Pericardium fibroblast (primary cell): ENCODE results near the gene LTB4R2. TPM values are rescaled to one million over a fixed set of nuclear protein-coding genes. Genes with fewer than 3 reads are reported as not detected.

ENCODE experiments used
- total RNA-seq: library from RNA; depleted of rRNA; stranded (reverse); fragments of >200 nt; gene quantifications from 2 replicates; pipeline ENCODE4 v1.2.3, GENCODE V29; 2015

LTB4R2 gene, protein sequence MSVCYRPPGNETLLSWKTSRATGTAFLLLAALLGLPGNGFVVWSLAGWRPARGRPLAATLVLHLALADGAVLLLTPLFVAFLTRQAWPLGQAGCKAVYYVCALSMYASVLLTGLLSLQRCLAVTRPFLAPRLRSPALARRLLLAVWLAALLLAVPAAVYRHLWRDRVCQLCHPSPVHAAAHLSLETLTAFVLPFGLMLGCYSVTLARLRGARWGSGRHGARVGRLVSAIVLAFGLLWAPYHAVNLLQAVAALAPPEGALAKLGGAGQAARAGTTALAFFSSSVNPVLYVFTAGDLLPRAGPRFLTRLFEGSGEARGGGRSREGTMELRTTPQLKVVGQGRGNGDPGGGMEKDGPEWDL
- total RNA-seq, result 1.5 and 6.7 TPM in 2 replicates

DNA sequence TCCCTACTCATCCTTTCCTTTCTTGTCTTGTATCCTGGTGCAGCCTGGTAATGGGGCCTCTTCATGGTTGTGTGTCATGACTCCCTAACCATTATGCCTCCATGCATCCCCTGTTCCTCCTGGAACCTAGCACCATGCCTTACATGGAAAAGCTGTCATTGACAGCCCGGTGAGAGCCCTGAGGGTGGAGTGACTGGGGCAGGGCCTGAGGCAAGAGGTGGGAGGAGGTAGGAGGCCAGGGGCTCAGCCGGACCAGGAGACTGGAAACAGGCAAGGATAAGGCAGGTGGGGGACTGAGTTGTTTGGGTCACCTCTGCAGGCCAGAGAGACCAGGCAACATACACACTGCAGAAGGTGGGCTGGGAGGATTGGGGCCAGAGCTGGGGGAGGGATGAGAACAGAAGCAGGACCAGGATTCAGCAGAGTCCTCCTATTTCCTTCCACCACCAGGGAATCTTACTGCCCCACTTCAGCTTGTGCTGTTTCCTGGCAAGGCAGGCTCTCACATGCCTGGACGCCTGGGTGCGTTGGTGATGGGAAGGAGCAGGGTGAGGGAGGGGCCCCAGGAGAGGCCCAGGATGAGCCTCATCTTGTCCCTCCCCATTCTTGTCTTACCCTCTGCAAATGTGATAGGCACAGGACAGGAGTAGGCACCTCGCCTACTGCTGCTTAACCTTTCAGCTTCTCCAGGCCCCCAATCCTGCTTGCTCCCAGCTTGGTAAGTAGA is at the start of gene LTB4R2:
LTB4R2 (plus strand) TSS at position 603 of the 727 bp plus-strand sequence. CDS start 525 bp downstream, outside the sequence.

DNA sequence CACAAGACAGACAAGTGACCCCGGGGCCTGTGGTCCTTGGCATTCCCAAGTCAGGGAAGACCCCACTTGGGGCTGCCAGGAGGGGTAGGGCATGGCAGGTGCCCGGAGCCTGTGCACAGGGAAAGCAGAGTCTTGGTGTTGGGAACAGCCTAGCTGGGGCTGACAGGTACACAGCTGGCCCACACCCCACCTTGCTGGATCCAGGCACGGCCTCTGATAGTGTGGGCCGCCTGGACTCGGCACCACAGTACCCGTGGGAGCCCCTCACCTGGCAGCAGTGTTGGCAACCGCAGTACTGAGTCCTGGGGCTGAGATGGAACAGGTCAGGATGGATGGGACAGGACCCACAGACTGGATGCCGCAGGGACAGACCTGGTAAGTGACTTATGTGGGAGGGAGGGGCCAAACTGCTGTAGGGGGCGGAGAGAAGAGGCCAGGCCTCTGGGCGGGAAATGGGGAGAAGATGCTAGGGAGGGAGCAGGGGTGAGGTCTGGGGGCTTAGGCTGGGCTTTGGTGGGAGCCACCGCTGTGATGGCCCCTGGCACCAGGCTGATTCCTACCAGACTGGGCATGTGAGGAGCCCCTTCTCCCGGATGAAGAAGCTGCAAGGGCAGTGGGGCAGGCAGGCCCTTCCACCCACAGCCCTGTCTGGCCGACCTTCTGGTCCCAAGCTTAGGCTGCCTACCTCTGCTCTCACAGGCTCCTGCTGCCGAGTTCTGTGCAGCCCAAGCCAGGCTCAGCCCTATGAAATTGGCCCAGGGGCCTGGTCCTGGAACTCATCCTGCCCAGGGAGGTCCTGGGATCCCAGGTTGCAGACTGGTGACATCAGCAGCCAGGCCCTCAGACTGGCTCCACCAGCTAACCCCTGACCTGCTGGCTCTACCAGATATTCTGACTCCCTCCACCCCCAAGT is 46.9 kb upstream of the LTB4R2 start, which contains the start of gene TGM1:
TGM1 (minus strand) TSS at position 357 of the 913 bp plus-strand sequence. CDS start 825 bp downstream, outside the sequence.

DNA sequence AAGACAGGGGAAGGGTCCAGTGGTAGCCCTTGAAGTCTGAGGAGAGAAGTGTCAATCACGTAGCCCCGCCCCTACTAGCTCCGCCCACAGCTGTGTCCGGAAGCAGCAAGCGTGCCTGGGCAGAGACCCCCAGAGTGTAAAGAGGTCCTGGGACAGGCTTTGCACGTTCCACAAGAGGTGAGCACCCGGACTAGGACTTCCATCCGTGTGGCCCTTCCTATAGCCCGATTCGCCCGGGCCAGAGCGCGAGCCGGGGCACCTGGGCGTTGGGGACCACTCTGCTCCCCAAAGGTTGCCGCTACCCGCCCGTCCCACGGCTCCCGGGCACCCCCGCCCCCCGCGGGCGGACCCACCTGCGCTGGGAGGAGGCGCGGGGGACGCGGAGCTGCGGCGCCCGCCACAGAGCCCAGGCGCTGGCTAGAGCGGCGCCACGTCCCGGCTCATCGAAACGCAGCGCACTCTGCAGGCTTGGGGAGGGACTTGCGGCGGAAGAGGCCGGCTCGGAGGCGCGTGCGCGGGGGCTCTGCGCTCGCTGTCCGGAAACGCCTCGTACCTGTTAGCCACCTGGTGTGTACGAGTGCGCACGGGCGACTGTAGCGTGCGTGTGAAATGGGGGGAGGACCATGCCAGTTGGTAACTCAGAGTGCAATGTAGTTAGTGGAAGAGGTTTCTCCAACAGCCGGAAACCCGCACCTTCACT is 38.7 kb upstream of the LTB4R2 start, which contains the start of gene RABGGTA:
RABGGTA (minus strand) TSS at position 464 of the 700 bp plus-strand sequence. CDS start 482 bp downstream, outside the sequence.

DNA sequence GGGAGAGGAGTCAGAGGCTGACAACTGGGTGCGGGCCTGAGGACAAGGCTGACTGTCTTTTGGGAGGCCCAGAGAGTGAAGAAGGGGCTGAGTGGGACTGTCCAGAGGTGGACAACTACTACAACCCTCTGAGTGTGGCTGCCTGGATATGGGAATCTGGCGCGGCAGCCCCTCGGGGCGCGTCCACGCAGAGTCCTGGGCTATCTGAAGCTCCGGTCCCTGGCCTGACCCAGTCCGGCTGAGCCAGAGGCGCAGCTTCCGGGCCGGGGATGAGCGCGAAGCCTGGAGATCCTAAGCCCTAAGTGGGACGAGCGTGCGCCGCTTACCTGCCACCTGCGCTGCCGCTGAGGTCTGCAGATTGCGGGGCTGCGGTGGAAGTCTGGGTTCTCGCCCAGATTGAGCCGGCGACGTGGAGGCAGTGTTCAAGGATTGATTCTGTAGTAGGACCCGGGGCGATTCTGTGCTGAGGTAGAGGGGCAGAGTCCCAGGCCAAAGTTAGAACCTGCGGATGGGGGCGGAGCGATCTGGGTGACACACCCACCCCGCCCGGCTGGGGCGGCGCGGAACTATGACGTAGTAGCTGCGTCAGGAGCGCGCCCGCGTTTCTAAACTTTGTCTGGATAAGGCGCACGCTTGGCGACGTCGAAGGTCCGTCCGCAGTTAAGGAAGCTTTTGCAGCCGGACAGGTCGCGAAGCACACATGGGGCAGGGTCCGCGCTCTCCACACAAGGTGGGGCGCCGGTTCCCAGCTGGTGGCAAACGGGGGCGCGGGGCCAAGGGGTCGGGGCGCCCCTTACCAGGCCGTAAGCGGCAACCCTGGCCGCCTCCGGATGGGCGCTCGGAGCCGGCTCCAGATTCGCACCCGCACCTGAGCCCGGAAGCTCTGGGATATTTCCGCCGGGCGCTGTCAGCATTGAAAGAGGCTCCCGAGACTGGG is 10.4 kb upstream of the LTB4R2 start, which contains the start of the genes DHRS1 and NOP9:
DHRS1 (minus strand) TSS at position 526 of the 937 bp plus-strand sequence. CDS start 674 bp downstream, outside the sequence.
NOP9 (plus strand) TSS at position 596 of the 937 bp plus-strand sequence; CDS start at position 701, 105 bp downstream.

DNA sequence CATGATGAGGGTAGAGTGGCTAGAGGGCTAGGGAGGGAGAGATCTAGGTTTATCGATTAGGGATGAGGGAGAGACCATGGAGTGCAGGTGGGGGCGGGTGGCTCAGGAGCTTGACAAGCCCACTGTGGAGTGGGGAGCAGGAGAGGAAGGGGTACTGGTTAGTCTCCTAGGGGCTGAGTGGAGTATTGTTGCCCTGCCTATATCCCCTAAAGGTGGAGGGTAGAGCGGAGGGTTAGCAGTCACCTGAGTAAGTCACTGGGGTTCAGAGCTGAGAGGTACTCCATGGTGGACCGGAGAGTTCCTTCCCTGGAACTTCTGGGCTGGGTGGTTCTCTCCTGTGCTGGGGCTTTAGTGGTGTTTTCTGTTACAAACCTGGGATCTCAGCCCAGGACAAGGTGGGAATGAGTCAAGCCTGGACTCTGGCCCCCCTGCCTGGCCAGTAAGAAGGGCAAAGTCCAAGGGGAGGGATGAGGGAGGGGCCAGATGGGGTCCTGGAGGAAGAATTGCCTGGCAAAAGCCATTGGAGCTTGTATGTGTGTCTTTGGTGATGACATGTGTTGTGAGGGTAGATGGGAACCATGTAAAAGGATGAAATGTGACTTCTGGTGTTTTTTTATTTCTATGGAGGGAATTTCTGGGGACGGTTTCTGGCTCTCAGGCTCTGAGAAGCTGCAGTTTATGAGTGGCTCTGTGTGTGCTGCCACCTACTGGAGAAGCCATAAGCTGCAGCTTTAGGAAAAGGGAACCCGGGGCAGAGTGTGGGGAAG is 2.2 kb upstream of the LTB4R2 start, which contains the start of gene CIDEB:
CIDEB (minus strand) TSS at position 403 of the 767 bp plus-strand sequence; CDS start at position 284, 119 bp downstream.

DNA sequence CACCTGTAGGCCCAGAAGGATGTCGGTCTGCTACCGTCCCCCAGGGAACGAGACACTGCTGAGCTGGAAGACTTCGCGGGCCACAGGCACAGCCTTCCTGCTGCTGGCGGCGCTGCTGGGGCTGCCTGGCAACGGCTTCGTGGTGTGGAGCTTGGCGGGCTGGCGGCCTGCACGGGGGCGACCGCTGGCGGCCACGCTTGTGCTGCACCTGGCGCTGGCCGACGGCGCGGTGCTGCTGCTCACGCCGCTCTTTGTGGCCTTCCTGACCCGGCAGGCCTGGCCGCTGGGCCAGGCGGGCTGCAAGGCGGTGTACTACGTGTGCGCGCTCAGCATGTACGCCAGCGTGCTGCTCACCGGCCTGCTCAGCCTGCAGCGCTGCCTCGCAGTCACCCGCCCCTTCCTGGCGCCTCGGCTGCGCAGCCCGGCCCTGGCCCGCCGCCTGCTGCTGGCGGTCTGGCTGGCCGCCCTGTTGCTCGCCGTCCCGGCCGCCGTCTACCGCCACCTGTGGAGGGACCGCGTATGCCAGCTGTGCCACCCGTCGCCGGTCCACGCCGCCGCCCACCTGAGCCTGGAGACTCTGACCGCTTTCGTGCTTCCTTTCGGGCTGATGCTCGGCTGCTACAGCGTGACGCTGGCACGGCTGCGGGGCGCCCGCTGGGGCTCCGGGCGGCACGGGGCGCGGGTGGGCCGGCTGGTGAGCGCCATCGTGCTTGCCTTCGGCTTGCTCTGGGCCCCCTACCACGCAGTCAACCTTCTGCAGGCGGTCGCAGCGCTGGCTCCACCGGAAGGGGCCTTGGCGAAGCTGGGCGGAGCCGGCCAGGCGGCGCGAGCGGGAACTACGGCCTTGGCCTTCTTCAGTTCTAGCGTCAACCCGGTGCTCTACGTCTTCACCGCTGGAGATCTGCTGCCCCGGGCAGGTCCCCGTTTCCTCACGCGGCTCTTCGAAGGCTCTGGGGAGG is 985 bp downstream of the LTB4R2 start, which contains the start of gene LTB4R:
LTB4R (plus strand) TSS at position 857 of the 959 bp plus-strand sequence. CDS start 4,150 bp downstream, outside the sequence.

DNA sequence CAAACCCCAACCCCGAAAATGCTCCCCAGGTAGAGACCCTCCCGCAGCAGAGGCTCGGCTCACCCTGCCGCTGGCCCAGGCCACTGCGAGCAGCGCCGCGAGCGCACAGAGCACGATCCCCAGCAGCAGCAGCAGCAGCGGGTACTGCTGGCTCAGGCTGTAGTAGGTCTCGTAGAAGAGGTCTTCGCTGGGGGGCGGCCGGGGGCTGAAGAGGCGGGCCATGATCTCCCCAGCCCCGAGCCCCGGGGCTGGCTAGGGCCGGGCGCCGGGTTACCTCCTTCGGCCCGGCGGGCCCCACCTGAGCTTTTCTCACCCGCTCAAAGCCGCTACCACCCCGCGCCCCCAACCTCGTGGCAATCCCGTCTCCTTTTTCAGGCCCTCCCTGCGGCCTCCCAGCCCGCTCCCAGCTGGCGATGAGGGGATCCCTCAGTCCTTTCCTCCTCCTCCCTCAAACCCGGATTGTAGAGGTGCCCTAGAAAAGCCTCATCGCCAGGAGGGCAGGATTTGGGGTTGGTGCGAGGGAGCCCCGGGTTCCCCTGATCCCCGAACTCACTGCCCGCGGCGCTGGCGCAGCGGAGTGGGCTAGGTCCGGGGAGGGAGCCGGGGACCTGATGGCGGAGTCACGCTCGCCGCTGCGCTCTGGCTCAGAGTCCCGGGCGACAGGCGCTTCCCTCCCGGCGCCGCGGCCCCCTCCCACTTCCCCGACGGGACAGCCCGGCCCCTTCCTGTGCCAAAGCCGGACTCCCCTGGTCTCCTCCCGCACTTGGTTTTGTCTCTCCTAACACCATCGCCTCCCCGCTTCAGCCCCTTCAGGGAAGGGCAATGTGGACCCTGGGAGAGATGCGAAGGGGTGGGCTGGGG is 24.7 kb downstream of the LTB4R2 start, which contains the start of gene ADCY4:
ADCY4 (minus strand) TSS at position 641 of the 861 bp plus-strand sequence; CDS start at position 222, 419 bp downstream.

DNA sequence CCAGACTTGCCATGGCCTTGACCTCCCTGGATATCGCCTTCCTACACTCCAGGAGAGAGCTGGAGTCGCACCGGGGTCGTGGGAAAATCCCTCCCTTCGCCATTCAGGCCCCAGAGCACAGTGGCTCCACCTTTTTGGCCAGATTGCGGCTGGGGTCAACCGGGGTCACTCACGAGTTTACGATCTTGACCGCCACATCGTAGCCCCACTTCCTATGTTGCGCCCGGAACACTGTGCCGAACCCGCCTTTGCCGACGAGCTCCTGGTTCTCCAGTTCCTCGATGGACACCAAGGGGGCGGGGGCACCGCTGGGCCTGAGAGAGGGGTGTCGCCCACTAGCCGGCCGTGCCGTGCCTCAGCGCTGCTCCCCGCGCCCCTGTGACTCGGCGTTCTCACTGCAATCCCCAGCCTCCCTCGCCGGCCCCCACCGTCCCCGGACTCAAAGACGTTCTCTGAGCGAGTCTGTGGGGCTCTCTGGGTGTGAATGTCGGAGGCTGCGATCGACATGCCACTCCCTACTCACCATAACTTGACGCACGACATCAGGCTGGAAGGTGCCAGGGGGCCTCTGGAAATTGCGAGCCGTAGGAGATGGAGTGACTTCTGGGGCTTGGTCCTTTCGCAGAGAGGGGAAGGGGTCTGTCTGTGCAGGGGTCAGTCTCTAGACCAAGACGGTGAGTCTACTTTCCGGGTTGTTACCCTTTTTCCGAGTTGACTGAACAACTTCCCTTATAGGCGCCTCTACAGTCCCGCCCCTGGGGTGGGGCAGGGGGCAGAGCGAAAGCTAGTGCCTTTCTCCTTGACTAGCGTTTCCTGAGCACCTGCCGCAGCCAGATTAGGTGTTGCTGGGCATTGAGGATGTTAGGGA is 29.6 kb downstream of the LTB4R2 start, which contains the start of gene RIPK3:
RIPK3 (minus strand) TSS at position 708 of the 868 bp plus-strand sequence; CDS start at position 543, 165 bp downstream.

Other genes with a start within 250 kb of the LTB4R2 start
- not detected in 2 replicates for gene CPNE6, start 238.6 kb upstream of the LTB4R2 start, total RNA-seq
- 29.8 TPM in 2 replicates for gene PCK2, start 215.8 kb upstream of the LTB4R2 start, total RNA-seq
- gene DCAF11, start 195.4 kb upstream of the LTB4R2 start, total RNA-seq, result 40.7 and 41.4 TPM in 2 replicates
- 0.12 and 3.7 TPM in 2 replicates for gene NRL, start 195.2 kb upstream of the LTB4R2 start, total RNA-seq
- 0.09 TPM in 1 of 2 replicates, not detected in the other for gene FITM1, start 179.5 kb upstream of the LTB4R2 start, total RNA-seq
- gene PSME1, start 173.9 kb upstream of the LTB4R2 start, total RNA-seq, result 155 and 162 TPM in 2 replicates
- gene EMC9, start 168.5 kb upstream of the LTB4R2 start, total RNA-seq, result 10.2 and 11.3 TPM in 2 replicates
- 48.4 and 65.5 TPM in 2 replicates for gene PSME2, start 163.5 kb upstream of the LTB4R2 start, total RNA-seq
- gene RNF31, start 162.6 kb upstream of the LTB4R2 start, total RNA-seq, result 44.8 and 49.7 TPM in 2 replicates
- 26.7 and 48.1 TPM in 2 replicates for gene IRF9, start 148.9 kb upstream of the LTB4R2 start, total RNA-seq
- gene REC8, start 138.1 kb upstream of the LTB4R2 start, total RNA-seq, result 15.1 and 18.4 TPM in 2 replicates
- gene IPO4, start 121.3 kb upstream of the LTB4R2 start, total RNA-seq, result 23.9 and 28.9 TPM in 2 replicates
- 54.7 and 58.8 TPM in 2 replicates for gene TM9SF1, start 114.7 kb upstream of the LTB4R2 start, total RNA-seq
- gene TSSK4, start 104.4 kb upstream of the LTB4R2 start, total RNA-seq, result not detected in 2 replicates
- 30.9 and 31.7 TPM in 2 replicates for gene CHMP4A, start 96.7 kb upstream of the LTB4R2 start, total RNA-seq
- gene MDP1, start 94.1 kb upstream of the LTB4R2 start, total RNA-seq, result 16.2 and 17.8 TPM in 2 replicates
- 140 and 180 TPM in 2 replicates for gene NEDD8, start 77.8 kb upstream of the LTB4R2 start, total RNA-seq
- 30.3 and 55.7 TPM in 2 replicates for gene GMPR2, start 77.2 kb upstream of the LTB4R2 start, total RNA-seq
- 48.6 and 58.6 TPM in 2 replicates for gene TINF2, start 67.5 kb upstream of the LTB4R2 start, total RNA-seq
- 1.0 and 7.9 TPM in 2 replicates for gene TGM1, start 47.0 kb upstream of the LTB4R2 start, total RNA-seq
- gene RABGGTA, start 38.5 kb upstream of the LTB4R2 start, total RNA-seq, result 23.0 and 27.1 TPM in 2 replicates
- gene DHRS1, start 10.4 kb upstream of the LTB4R2 start, total RNA-seq, result 6.9 and 26.3 TPM in 2 replicates
- gene NOP9, start 10.3 kb upstream of the LTB4R2 start, total RNA-seq, result 10.9 and 11.0 TPM in 2 replicates
- 1.0 and 1.2 TPM in 2 replicates for gene CIDEB, start 2.2 kb upstream of the LTB4R2 start, total RNA-seq
- 2.1 and 4.5 TPM in 2 replicates for gene LTB4R, start 1.4 kb downstream of the LTB4R2 start, total RNA-seq
- gene ADCY4, start 24.9 kb downstream of the LTB4R2 start, total RNA-seq, result 0.26 and 2.1 TPM in 2 replicates
- gene RIPK3, start 29.9 kb downstream of the LTB4R2 start, total RNA-seq, result 0.35 and 0.51 TPM in 2 replicates
- 59.5 and 83.0 TPM in 2 replicates for gene NFATC4, start 58.0 kb downstream of the LTB4R2 start, total RNA-seq
- 24.0 and 31.4 TPM in 2 replicates for gene NYNRIN, start 88.9 kb downstream of the LTB4R2 start, total RNA-seq
- gene CBLN3, start 119.5 kb downstream of the LTB4R2 start, total RNA-seq, result 3.1 and 6.9 TPM in 2 replicates
- gene KHNYN, start 119.8 kb downstream of the LTB4R2 start, total RNA-seq, result 35.0 and 37.8 TPM in 2 replicates
- gene SDR39U1, start 132.6 kb downstream of the LTB4R2 start, total RNA-seq, result 14.7 and 15.6 TPM in 2 replicates
- not detected in 2 replicates for gene CMA1, start 198.1 kb downstream of the LTB4R2 start, total RNA-seq